Hepatocyte (in vitro differentiated cells): ENCODE data around the gene DOCK1. TPM values are rescaled to one million over a fixed set of nuclear protein-coding genes. Genes with fewer than 3 reads are reported as not detected.

Source experiments
- DNase-seq: peaks from one replicate; pipeline ENCODE4 v3.0.0-alpha.2; 2016; ENCODE audit warnings: low spot score
- H2AFZ ChIP-seq: fragments of 200-600 bp; sonication (generic); 2 replicates; pipeline ENCODE4 v1.6.0; 2016; ENCODE audit warnings: antibody characterized with exemption, mild to moderate bottlenecking
- H3K27ac ChIP-seq: fragments of 200-600 bp; sonication (generic); 2 replicates; pipeline ENCODE4 v1.5.1; 2016; ENCODE audit warnings: mild to moderate bottlenecking
- H3K27me3 ChIP-seq: fragments of 200-600 bp; sonication (generic); 2 replicates; pipeline ENCODE4 v1.6.1; 2016
- H3K36me3 ChIP-seq: fragments of 200-600 bp; sonication (generic); replicated peaks from 2 replicates; pipeline ENCODE4 v1.5.1; 2016; ENCODE audit warnings: low read depth; ENCODE audit not compliant: insufficient read depth
- H3K4me1 ChIP-seq: fragments of 200-600 bp; sonication (generic); 2 replicates; pipeline ENCODE4 v1.5.1; 2016; ENCODE audit warnings: mild to moderate bottlenecking, moderate library complexity; ENCODE audit not compliant: insufficient read depth
- H3K4me2 ChIP-seq: fragments of 200-600 bp; sonication (generic); 2 replicates; pipeline ENCODE4 v1.6.0; 2016
- H3K4me3 ChIP-seq: fragments of 200-600 bp; sonication (generic); 2 replicates; pipeline ENCODE4 v1.5.1; 2016; ENCODE audit warnings: mild to moderate bottlenecking
- H3K79me2 ChIP-seq: fragments of 200-600 bp; sonication (generic); 2 replicates; pipeline ENCODE4 v1.6.0; 2017; ENCODE audit warnings: mild to moderate bottlenecking
- H3K9me2 ChIP-seq: fragments of 200-600 bp; sonication (generic); replicated peaks from 2 replicates; pipeline ENCODE4 v1.6.0; 2017; ENCODE audit warnings: mild to moderate bottlenecking; ENCODE audit not compliant: insufficient read depth
- H3K9me3 ChIP-seq: fragments of 200-600 bp; sonication (generic); 2 replicates; pipeline ENCODE4 v1.5.1; 2016; ENCODE audit warnings: low read depth, mild to moderate bottlenecking
- H4K20me1 ChIP-seq: fragments of 200-600 bp; sonication (generic); 2 replicates; pipeline ENCODE4 v1.6.0; 2016; ENCODE audit warnings: mild to moderate bottlenecking; ENCODE audit not compliant: insufficient read depth, poor library complexity, severe bottlenecking
- CTCF ChIP-seq: fragments of 200-600 bp; sonication (generic); IDR thresholded peaks from 2 replicates; pipeline ENCODE4 v1.5.1; 2016; ENCODE audit warnings: antibody characterized with exemption, mild to moderate bottlenecking; ENCODE audit not compliant: poor library complexity
- EZH2 ChIP-seq: fragments of 200-600 bp; sonication (generic); IDR thresholded peaks from 2 replicates; pipeline ENCODE4 v1.6.1; 2016; ENCODE audit warnings: antibody characterized with exemption, mild to moderate bottlenecking, borderline replicate concordance
- EZH2phosphoT487 ChIP-seq: fragments of 200-600 bp; sonication (generic); IDR thresholded peaks from one replicate; pipeline ENCODE4 v1.6.1; 2018; ENCODE audit warnings: antibody characterized with exemption, mild to moderate bottlenecking, low read depth, moderate library complexity; ENCODE audit not compliant: unreplicated experiment, severe bottlenecking
- WGBS: methylation state at CpG from one replicate; pipeline ENCODE4 v1.1.6; 2016; ENCODE audit warnings: low lambda C conversion rate; ENCODE audit errors: missing lambda C conversion rate; 5-methylcytosine and 5-hydroxymethylcytosine counted together
- polyA plus RNA-seq: library from polyadenylated mRNA; unstranded; fragments of >200 nt; fragmentation: Nextera tagmentation; extraction: Ambion mirVana; gene quantifications from 2 replicates; pipeline ENCODE4 v1.2.1, GENCODE V29; 2016
- total RNA-seq: library from RNA; depleted of rRNA; stranded (reverse); fragments of >200 nt; gene quantifications from 2 replicates; pipeline ENCODE4 v1.2.3, GENCODE V29; 2014

DOCK1 gene
- total and polyA plus RNA-seq, 2 experiments from 2014 or later = 16.0 to 55.5 TPM

GRCh38 chr10:127046975-127047877 lies 142.0 kb downstream of the DOCK1 start:
- DNase-seq = no peak
- no peak for TF ChIP-seq CTCF
- TF ChIP-seq EZH2 = no peak
- no peak for TF ChIP-seq EZH2phosphoT487
- whole genome bisulfite sequencing = 90% methylated on average over 7 of the region's 7 CpGs
- no peaks in the 10 kb centered on the region for H3K79me2 ChIP-seq
- H3K4me3 ChIP-seq = no peak overlapping the region
- no peaks in the 10 kb centered on the region for H3K27me3 ChIP-seq
- H3K27ac ChIP-seq = no peak overlapping the region
- H3K9me3 ChIP-seq = no peaks in the 10 kb centered on the region
- no peak overlapping the region for H2AFZ ChIP-seq
- H4K20me1 ChIP-seq = no peaks in the 10 kb centered on the region
- no peaks in the 10 kb centered on the region for H3K36me3 ChIP-seq
- H3K9me2 ChIP-seq = no peaks in the 10 kb centered on the region
- no peak overlapping the region for H3K4me2 ChIP-seq
- H3K4me1 ChIP-seq = no peaks in the 10 kb centered on the region

- H2AFZ ChIP-seq = no peak overlapping the region
- H3K4me2 ChIP-seq = no peak overlapping the region
- H3K9me3 ChIP-seq = no peaks in the 10 kb centered on the region
- no peaks in the 10 kb centered on the region for H3K9me2 ChIP-seq
- H3K36me3 ChIP-seq = no peaks in the 10 kb centered on the region
- no peak overlapping the region for H3K27ac ChIP-seq
- H3K27me3 ChIP-seq = no peaks in the 10 kb centered on the region
- TF ChIP-seq CTCF (no peak), EZH2 (no peak), EZH2phosphoT487 (no peak)
- DNase-seq = no peak
- no peaks in the 10 kb centered on the region for H4K20me1 ChIP-seq
- no peaks in the 10 kb centered on the region for H3K79me2 ChIP-seq
- H3K4me1 ChIP-seq = no peaks in the 10 kb centered on the region
- WGBS = 97% methylated on average over 6 of the region's 6 CpGs
- H3K4me3 ChIP-seq = no peak overlapping the region
These were observed 142.6 kb downstream of the DOCK1 start for GRCh38 chr10:127047878-127048238.

- no peak overlapping the region for H3K4me2 ChIP-seq
- no peaks in the 10 kb centered on the region for H3K9me2 ChIP-seq
- no peaks in the 10 kb centered on the region for H4K20me1 ChIP-seq
- H3K27me3 ChIP-seq = no peaks in the 10 kb centered on the region
- H3K4me1 ChIP-seq = no peaks in the 10 kb centered on the region
- DNase-seq = no peak
- WGBS = 75% methylated on average over 6 of the region's 6 CpGs
- no peaks in the 10 kb centered on the region for H3K36me3 ChIP-seq
- H3K9me3 ChIP-seq = no peaks in the 10 kb centered on the region
- TF ChIP-seq EZH2 = no peak
- no peak for TF ChIP-seq EZH2phosphoT487
- no peak for TF ChIP-seq CTCF
- H3K4me3 ChIP-seq = no peak overlapping the region
- H2AFZ ChIP-seq = no peak overlapping the region
- no peak overlapping the region for H3K27ac ChIP-seq
- H3K79me2 ChIP-seq = no peaks in the 10 kb centered on the region
These were observed 143.4 kb downstream of the DOCK1 start for GRCh38 chr10:127048630-127049029.
